G401 (cell line): Measurements from ENCODE around the gene MAOA. TPM values are rescaled to one million over a fixed set of nuclear protein-coding genes. Genes with fewer than 3 reads are reported as not detected.
"Not testable (repeated sequence)": the region's sequence is repeated elsewhere in the genome, so short reads cannot be mapped to it uniquely, and the experiment has no call there.

Experiments used
- DNase-seq: peaks from one replicate; pipeline ENCODE4 v3.0.0-alpha.2; 2015; ENCODE audit warnings: low spot score
- in situ Hi-C: cut with HindIII; loops from 2 replicates; pipeline ENCODE4 v1.10.0; 2016; ENCODE audit warnings: low sequenced_read_pairs, mixed read lengths
- total RNA-seq: library from RNA; depleted of rRNA; stranded (reverse); fragments of >200 nt; shearing (Covaris generic); gene quantifications from 2 replicates; pipeline ENCODE4 v1.2.3, GENCODE V29; 2014

MAOA gene
- total RNA-seq, 1 experiment from 2014 or later, result 1.1 TPM

DNA sequence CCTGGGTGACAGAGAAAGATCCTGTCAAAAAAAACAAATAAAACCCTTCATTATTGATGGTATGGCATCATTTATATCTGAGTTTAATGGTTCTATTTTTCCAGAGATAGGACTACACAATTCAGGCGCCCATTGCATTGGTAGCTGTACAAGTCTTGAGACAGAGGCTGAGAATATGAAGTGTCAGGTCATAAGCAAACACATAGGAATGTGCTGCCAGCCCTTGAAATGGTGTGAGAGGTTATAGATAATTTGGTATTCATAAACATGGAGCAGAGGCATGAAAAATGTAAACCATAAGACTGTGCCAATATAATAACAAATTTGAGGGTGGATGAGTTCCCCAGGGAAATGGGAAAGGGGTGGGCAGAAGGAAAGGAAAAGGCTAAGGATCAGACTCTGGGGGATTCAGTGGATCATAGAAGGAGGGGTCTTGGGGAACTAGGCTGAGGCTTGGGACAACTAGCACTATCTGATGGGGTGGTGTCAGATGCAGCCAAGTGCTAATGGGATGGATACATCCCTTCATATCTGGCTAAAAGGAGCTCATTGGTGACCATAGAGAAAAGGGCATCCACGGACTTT, 50.8 kb downstream of the MAOA start:
- DNase-seq, result no peak
- in situ Hi-C loops, result no loop called here

GRCh38 chrX:43707812-43708548, 51.9 kb downstream of the MAOA start:
- no peak for DNase-seq
- in situ Hi-C loops, result no loop called here

GRCh38 chrX:43716144-43716543, 60.0 kb downstream of the MAOA start:
- DNase-seq, result no peak
- in situ Hi-C loops, result no loop called here

DNA sequence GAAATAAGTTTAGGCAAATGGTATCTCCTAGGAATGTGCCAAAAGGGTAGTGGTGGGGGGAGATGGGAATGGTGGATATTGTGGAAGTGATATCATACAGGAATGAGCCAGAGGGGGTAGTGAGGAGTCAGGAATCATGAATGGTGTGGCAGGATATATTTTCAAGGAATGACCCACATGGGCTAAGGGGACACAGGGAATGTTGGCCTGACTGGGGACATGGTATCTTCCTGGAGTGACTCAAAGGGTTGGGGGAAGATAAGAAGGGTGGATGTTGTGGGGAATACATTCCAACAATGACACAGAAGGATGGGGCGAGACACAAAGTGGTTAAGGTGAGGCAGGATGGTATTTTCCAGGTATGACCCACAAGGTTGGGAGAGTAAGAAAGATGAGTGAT, 60.6 kb downstream of the MAOA start:
- no peak for DNase-seq
- in situ Hi-C loops, result no loop called here

DNA sequence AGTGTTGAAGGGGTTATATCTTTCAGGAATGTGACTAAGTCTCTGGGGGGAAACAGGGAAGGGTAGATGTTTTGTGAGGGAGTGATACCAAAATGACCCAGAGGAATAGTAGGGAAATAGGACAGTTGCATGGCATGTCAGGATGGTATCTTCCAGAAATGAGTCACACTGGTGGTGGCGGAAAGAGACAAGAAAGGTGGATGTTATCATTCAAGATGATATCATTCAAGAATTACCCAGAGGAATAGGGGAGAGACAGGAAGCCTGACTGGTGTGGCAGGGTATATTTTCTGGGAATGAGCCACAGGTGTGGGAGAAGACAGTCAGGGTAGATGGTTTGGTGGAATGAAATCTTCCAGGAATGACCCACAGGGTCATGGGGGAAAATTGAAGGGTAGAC, 61.1 kb downstream of the MAOA start:
- DNase-seq, result no peak
- in situ Hi-C loops, result no loop called here

DNA sequence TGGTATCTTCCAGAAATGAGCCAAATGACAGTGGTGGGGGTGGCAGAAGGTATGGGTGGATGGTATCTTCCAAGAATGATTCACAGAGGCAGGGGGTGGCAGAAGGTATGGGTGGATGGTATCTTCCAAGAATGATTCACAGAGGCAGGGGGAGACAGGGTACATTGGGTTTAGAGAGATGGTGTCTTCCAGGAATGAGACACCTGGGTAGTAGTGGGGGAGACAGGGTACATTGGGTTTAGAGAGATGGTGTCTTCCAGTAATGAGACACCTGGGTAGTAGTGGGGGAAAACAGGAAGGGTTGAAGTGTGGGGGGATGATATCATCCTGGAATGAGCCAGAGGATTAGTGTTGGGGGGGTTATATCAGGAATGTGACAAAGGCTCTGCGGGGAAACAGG, 62.0 kb downstream of the MAOA start:
- no peak for DNase-seq
- in situ Hi-C loops, result no loop called here

GRCh38 chrX:43718546-43718945, 62.4 kb downstream of the MAOA start:
- no peak for DNase-seq
- in situ Hi-C loops, result no loop called here

GRCh38 chrX:43718956-43719355, 62.9 kb downstream of the MAOA start:
- in situ Hi-C loops, result no loop called here
- no peak for DNase-seq

DNA sequence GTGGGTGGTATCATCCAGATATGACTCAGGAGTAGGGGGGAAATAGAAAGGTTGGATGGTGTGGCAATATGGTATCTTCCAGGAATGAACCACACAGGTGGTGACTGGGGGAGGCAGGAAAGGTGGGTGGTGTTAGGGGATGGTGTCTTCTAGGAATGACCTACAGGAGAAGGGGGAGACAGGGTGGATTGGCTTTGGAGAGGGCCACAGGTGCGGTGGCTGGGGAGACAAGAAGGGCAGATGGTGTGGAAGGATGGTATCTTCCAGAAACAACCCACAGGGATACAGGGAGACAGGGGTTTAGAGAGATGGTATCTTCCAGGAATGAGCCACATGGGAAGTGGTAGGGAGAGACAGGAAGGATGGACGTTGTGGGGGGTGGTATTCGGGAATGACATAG, 64.0 kb downstream of the MAOA start:
- in situ Hi-C loops, result no loop called here
- no peak for DNase-seq

DNA sequence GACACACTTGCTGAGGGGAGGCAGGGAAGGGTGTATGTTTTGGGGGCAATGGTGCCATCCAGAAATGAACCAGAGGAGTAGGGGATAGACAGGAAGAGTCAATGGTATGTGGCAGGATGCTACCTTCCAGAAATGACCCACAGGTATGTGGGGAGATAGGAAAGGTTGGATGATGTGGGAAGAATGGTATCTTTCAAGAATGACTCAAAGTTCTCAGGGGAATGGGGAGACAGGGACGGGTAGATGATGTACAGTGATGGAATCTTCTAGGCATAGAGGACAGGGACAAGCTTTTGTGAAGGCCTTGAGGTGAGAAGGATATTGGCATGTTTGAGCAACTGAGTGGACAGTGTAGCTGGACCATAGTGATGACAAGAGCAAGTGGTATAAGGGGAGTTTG, 64.9 kb downstream of the MAOA start:
- no peak for DNase-seq
- in situ Hi-C loops, result no loop called here

- DNase-seq, in situ Hi-C loops: not testable (repeated sequence)
These were observed 69.1 kb downstream of the MAOA start for GRCh38 chrX:43725227-43725626.

GRCh38 chrX:43727254-43727653, 71.2 kb downstream of the MAOA start:
- DNase-seq, in situ Hi-C loops: not testable (repeated sequence)

- in situ Hi-C loops, result no loop called here
- no peak for DNase-seq
These were observed 71.9 kb downstream of the MAOA start for GRCh38 chrX:43728002-43728401.

DNA sequence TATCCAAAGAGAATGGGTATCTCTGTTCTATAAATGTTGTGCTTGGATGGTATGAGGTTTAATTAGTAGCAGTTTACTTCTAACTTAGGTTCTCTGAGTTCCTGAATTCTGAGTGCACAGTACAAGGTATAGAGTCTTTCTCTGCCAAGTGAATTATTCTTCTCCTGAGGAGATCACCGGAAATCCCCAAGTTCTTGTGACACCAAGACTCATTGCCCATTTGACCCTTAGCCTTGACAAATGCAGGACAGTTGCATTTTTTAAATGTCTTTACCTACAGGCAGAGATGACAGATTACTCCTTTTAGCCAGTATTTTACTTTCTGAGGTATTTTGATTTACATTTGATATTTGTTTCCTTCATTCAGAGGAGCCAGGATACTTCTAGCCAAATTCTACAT, 72.9 kb downstream of the MAOA start:
- in situ Hi-C loops, result no loop called here
- DNase-seq, result no peak

DNA sequence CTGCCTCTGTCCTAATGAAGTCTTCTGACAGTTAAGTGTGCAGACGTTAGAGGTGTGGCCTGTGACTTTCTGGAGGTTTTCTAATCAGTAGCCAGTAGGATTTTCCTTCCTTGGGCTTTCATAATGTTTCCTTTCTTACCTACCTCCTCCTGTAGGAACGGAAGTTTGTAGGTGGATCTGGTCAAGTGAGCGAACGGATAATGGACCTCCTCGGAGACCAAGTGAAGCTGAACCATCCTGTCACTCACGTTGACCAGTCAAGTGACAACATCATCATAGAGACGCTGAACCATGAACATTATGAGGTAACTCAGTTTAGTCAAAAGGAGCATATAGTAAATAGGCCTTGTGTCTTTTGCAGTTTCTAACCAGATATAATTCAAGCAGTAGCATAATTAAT, 75.0 kb downstream of the MAOA start:
- in situ Hi-C loops, result no loop called here
- no peak for DNase-seq

- in situ Hi-C loops, result no loop called here
- no peak for DNase-seq
These were observed 77.6 kb downstream of the MAOA start for GRCh38 chrX:43733699-43734098.

DNA sequence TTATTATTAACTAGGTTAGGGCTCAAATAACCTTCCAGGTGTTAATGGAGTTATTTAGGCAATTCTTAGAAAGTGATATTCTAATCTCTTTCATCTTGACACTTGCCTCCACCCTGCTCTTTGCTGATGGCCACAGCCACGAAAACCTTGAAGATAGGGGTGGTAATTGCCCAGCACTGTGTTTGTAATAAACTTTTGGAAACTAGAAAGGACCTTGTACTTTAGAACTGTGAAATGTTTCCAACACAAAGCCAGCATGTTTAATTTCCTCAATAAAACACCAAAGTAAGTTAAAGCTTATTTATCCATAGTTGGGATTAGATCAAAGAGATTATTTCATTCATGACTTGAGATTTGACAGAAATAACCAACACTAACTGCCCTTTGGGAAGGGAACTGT, 78.3 kb downstream of the MAOA start:
- no peak for DNase-seq
- in situ Hi-C loops, result no loop called here

- DNase-seq, result no peak
- in situ Hi-C loops, result no loop called here
These were observed 79.4 kb downstream of the MAOA start for GRCh38 chrX:43735534-43735933.

DNA sequence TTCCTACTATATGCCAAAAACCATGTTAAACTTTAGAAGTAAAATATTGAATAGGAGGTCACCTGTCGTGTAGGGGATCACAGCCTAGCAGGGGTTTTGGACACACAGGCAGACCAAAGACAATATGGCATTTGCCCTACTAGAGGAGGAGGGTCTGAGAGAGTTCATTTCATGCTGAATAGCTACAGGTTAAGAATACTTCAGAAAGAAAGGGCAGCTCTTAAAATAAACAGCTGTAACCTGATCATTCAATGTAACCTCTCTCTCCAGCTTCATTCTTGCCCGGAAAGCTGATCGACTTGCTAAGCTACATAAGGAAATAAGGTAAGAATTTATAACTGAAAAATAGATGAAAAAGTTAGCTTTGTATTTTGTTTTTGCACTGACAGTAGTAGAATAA, 79.9 kb downstream of the MAOA start:
- DNase-seq, result no peak
- in situ Hi-C loops, result no loop called here

- in situ Hi-C loops, result no loop called here
- DNase-seq, result no peak
These were observed 85.9 kb downstream of the MAOA start for GRCh38 chrX:43741843-43742573.
